ENCODE data around the gene FUBP3.
"Not testable (repeated sequence)": the region's sequence is repeated elsewhere in the genome, so short reads cannot be mapped to it uniquely, and the experiment has no call there.

The FUBP3 gene

DNA sequence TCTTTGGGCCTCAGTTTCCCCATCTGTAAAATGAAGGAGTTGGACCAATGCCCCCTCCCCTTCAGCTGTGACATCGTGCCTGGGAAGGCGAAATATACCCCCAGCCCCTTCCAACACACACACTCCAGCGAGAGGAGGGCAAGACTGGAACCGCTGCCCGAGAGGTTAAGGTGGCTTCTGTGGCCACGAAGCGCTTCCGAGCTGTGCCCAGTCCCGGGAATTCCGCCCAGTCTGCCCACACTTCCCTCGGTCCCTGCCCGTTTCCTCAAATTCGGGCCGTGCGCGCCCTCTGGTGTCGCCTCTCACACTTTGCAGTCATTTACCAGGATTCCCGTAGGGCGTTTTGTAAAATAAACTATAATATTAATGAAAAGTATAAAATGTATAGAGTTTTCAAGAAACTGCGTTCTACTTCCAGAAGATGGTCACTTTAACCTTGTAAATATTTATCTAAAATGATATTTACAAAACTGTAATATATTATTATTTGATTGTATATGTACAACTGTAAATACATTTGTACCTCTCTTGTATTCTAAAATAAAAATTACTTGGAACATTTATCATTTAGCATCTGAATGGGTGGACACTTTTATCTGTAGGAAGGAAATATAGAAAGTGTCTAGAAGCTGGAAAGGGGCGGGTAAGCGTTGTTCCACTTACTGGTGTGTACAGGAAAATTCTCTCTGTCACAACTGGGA, 103.2 kb downstream of the FUBP3 start:
- no peak for DNase-seq (ENCODE audit: low read depth)

DNA sequence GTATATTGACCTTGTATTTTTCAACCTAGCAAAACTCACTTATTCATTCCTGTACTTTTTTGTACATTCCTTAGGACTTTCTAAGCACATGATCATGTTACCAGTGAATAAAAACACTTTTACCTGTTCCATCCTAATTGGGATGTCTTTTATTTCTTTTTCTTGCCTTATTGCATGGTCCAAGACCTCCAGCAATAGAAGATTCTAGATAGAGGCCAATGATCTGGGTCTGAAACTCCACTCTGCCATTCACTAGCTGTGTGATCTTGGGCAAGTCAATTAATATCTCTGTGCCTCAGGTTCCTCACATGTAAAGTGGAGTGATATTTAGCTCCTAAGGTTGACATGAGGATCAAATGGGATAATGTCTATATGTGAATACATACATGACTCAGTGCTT, 105.7 kb downstream of the FUBP3 start:
- DNase-seq (ENCODE audit: low read depth) = no peak

GRCh38 chr9:130685945-130686344, 106.6 kb downstream of the FUBP3 start:
- DNase-seq (ENCODE audit: low read depth) = not testable (repeated sequence)

DNA sequence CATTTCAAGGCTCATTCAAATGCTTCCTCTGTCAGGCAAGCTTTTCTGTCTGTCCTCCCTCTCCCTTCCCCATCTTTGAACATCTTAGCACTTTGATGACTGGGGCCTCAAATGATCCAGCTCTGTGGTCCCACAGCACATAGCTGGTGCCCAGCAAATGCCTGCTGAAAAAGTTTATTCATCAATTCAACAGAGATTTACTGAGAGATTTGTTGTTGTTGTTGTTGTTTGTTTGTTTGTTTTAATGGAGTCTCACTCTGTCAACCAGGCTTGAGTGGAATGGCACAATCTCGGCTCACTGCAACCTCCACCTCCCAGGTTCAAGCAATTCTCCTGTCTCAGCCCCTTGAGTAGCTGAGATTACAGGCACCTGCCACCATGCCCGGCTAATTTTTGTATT, 108.2 kb downstream of the FUBP3 start:
- no peak for DNase-seq (ENCODE audit: low read depth)
